Gastrocnemius medialis (tissue), 4 donors: ENCODE results near the gene MUL1. TPM values are rescaled to one million over a fixed set of nuclear protein-coding genes. Genes with fewer than 3 reads are reported as not detected.
"Not testable (repeated sequence)": the region's sequence is repeated elsewhere in the genome, so short reads cannot be mapped to it uniquely, and the experiment has no call there.

Experiments used
- ATAC-seq, 2 donors: fragments of 150-250 bp; one replicate each; pipeline ENCODE4 v1.9.1; 2016
- DNase-seq, 2 donors: peaks; one replicate each; pipeline ENCODE4 v3.0.0-alpha.2; 2019
- H3K27ac ChIP-seq, 4 donors: fragments of 200-600 bp; sonication (generic); 1 replicate in 1 of 4; 2 replicates in 3 of 4; pipeline ENCODE4 v1.5.1; 2016 to 2018; ENCODE audit warnings: mild to moderate bottlenecking in 2 of 4, moderate library complexity in 1 of 4
- H3K27me3 ChIP-seq, 3 donors: fragments of 200-600 bp; sonication (generic) in 2 of 3; 1 replicate in 1 of 3; 2 replicates in 2 of 3; pipeline versions ENCODE4 v1.5.1 to v1.6.0; 2016 to 2019; ENCODE audit warnings: mild to moderate bottlenecking in 1 of 3, moderate library complexity in 1 of 3
- H3K36me3 ChIP-seq, 2 donors: fragments of 200-600 bp; sonication (generic) in 1 of 2; one replicate each; pipeline ENCODE4 v1.5.1; 2017 to 2018
- H3K4me1 ChIP-seq, 2 donors: fragments of 200-600 bp; sonication (generic) in 1 of 2; one replicate each; pipeline ENCODE4 v1.5.1; 2016 to 2017; ENCODE audit warnings: mild to moderate bottlenecking in 2 of 2
- H3K4me3 ChIP-seq, 4 donors: fragments of 200-600 bp; sonication (generic) in 3 of 4; 1 replicate in 1 of 4; 2 replicates in 3 of 4; pipeline ENCODE4 v1.5.1; 2016 to 2019; ENCODE audit warnings: mild to moderate bottlenecking in 2 of 4
- H3K9me3 ChIP-seq, 3 donors: fragments of 200-600 bp; sonication (generic) in 2 of 3; 1 replicate in 1 of 3; 2 replicates in 2 of 3; pipeline ENCODE4 v1.5.1; 2016 to 2019
- CTCF ChIP-seq, 5 experiments: fragments of 450-650 bp in 3 of 5; fragments of 200-600 bp in 2 of 5; sonication (generic) in 2 of 5; IDR thresholded peaks in 4 of 5; conservative IDR thresholded peaks in 1 of 5; 1 replicate in 4 of 5; 2 replicates in 1 of 5; pipeline ENCODE4 v1.5.1; 2016 to 2019; ENCODE audit warnings: antibody characterized with exemption in 5 of 5, mild to moderate bottlenecking in 3 of 5, moderate library complexity in 3 of 5
- POLR2A ChIP-seq, 2 donors: fragments of 450-650 bp; IDR thresholded peaks; one replicate each; pipeline ENCODE4 v1.6.1; 2017; ENCODE audit warnings: antibody characterized with exemption in 2 of 2, mild to moderate bottlenecking in 2 of 2, moderate library complexity in 2 of 2
- in situ Hi-C, 4 donors: fragments of 200-750 bp; cut with MboI; loops; one replicate each; pipeline versions ENCODE4 v1.15.0 to v1.8.0; 2017; ENCODE audit warnings: low sequenced_read_pairs in 4 of 4
- intact Hi-C: fragments of 100-400 bp; cut with DNase I; formaldehyde crosslinking; loops from one replicate; pipeline ENCODE4 v1.15.1; 2023; ENCODE audit warnings: low total_unique reads
- total RNA-seq, 4 donors: library from RNA; depleted of rRNA; stranded (reverse); fragments of >200 nt; gene quantifications; one replicate each; pipeline versions ENCODE4 v1.1.0 to v1.2.3, GENCODE V29; 2016

Gene MUL1
- total RNA-seq, 4 donors from 2014 or later = 32.8 to 44.5 (median 38.8) TPM

GRCh38 chr1:20521960-20522861 lies 14.3 kb upstream of the MUL1 start:
- H3K9me3 ChIP-seq = no peaks in the 10 kb centered on the region
- DNase-seq (peak; percentile 29 to 47), ATAC-seq (peak; percentile 79 to 82)
- H3K4me1 ChIP-seq = no peaks in the 10 kb centered on the region
- TF ChIP-seq POLR2A (IDR thresholded peaks at IDR 0.05) (no peak), CTCF (IDR thresholded peaks at IDR 0.05 in 4 of 5, conservative IDR thresholded peaks at IDR 0.05 in 1 of 5) (peak; percentile 77 to 89 (median 88))
- no peak overlapping the region for H3K4me3 ChIP-seq
- intact Hi-C loops = loop anchor here (1.0 to 5.0 kb wide), 3 partner anchors 111 to 210 kb away; partner anchors contain the start of genes PINK1 and SH2D5
- in situ Hi-C loops = loop anchor here in 3 of 4 donors (5.0 kb wide), 1 partner anchor 115 kb away; no protein-coding TSS in a partner anchor
- no peak overlapping the region for H3K27ac ChIP-seq
- no peaks in the 10 kb centered on the region for H3K27me3 ChIP-seq
- H3K36me3 ChIP-seq = no peaks in the 10 kb centered on the region

- not testable (repeated sequence) for DNase-seq, H3K36me3 ChIP-seq, H3K9me3 ChIP-seq, ATAC-seq, H3K27me3 ChIP-seq, H3K4me1 ChIP-seq, H3K4me3 ChIP-seq, H3K27ac ChIP-seq
- intact Hi-C loops (loop anchor here (5.0 kb wide), 1 partner anchor 213 kb away; the partner anchor contains the start of gene SH2D5), in situ Hi-C loops (loop anchor here in 3 of 4 donors (5.0 kb wide), 1 partner anchor 118 kb away; no protein-coding TSS in a partner anchor)
Measured at GRCh38 chr1:20519609-20520262, 11.8 kb upstream of the MUL1 start.

GRCh38 chr1:20511518-20512428 lies 3.8 kb upstream of the MUL1 start:
- TF ChIP-seq CTCF (IDR thresholded peaks at IDR 0.05 in 4 of 5, conservative IDR thresholded peaks at IDR 0.05 in 1 of 5) (no peak), POLR2A (IDR thresholded peaks at IDR 0.05) (no peak)
- Histone ChIP-seq H3K27ac (no peak overlapping the region), H3K27me3 (peaks cover 0 to 3% (median 0%) of the 10 kb centered on the region in 3 donors), H3K4me1 (peaks cover 8 to 13% of the 10 kb centered on the region in 2 donors), H3K36me3 (no peaks in the 10 kb centered on the region), H3K4me3 (no peak overlapping the region), H3K9me3 (no peaks in the 10 kb centered on the region)
- intact Hi-C loops = no loop called here
- ATAC-seq = no peak
- in situ Hi-C loops = no loop called here
- no peak for DNase-seq

- no peak for DNase-seq
- H3K9me3 ChIP-seq = no peaks in the 10 kb centered on the region
- no peak for ATAC-seq
- H3K4me1 ChIP-seq = peaks cover 40 to 47% of the 10 kb centered on the region in 2 donors
- no peaks in the 10 kb centered on the region for H3K27me3 ChIP-seq
- peaks cover 0 to 8% of the 10 kb centered on the region in 2 donors for H3K36me3 ChIP-seq
- TF ChIP-seq POLR2A (IDR thresholded peaks at IDR 0.05) (no peak), CTCF (IDR thresholded peaks at IDR 0.05 in 4 of 5, conservative IDR thresholded peaks at IDR 0.05 in 1 of 5) (no peak)
- intact Hi-C loops = loop anchor here (5.0 kb wide), 1 partner anchor 124 kb away; the partner anchor contains the start of gene PINK1
- peak overlapping the region; percentile 80 to 90 (median 90) for H3K27ac ChIP-seq
- peak overlapping the region; percentile 70 to 99 (median 86) for H3K4me3 ChIP-seq
- in situ Hi-C loops = no loop called here
Measured at GRCh38 chr1:20508411-20508771, 440 bp upstream of the MUL1 start.
